HG03175 (cell line): ENCODE results near the gene TM2D1.
"Not testable (repeated sequence)": the region's sequence is repeated elsewhere in the genome, so short reads cannot be mapped to it uniquely, and the experiment has no call there.

Experiments used
- ATAC-seq: cut with Tn5 transposase; IDR thresholded peaks from one replicate; pipeline ENCODE4 v1.9.1; 2021; ENCODE audit warnings: mild to moderate bottlenecking, moderate library complexity; ENCODE audit not compliant: unreplicated experiment

The TM2D1 gene

GRCh38 chr1:61724813-61725694 lies at the start of gene TM2D1:
TSS of gene TM2D1 (minus strand) at chr1:61725141. CDS start at chr1:61725120, 21 bp downstream.
- ATAC-seq: peak; percentile 99

- no peak for ATAC-seq
Observed at GRCh38 chr1:61770131-61770530, 45.2 kb upstream of the TM2D1 start.

GRCh38 chr1:61757950-61758349 lies 33.0 kb upstream of the TM2D1 start:
- ATAC-seq: no peak

- no peak for ATAC-seq
Observed at GRCh38 chr1:61756773-61757172, 31.8 kb upstream of the TM2D1 start.

GRCh38 chr1:61754545-61754944 lies 29.6 kb upstream of the TM2D1 start:
- no peak for ATAC-seq

- ATAC-seq: no peak
Observed at GRCh38 chr1:61753998-61754508, 29.1 kb upstream of the TM2D1 start.

GRCh38 chr1:61752921-61753389 lies 28.0 kb upstream of the TM2D1 start:
- no peak for ATAC-seq

GRCh38 chr1:61749574-61749973 lies 24.6 kb upstream of the TM2D1 start:
- no peak for ATAC-seq

- ATAC-seq: no peak
Observed at GRCh38 chr1:61748566-61748965, 23.6 kb upstream of the TM2D1 start.

GRCh38 chr1:61746813-61747212 lies 21.9 kb upstream of the TM2D1 start:
- no peak for ATAC-seq

GRCh38 chr1:61743716-61744580 lies 19.0 kb upstream of the TM2D1 start:
- no peak for ATAC-seq

GRCh38 chr1:61743431-61743705 lies 18.4 kb upstream of the TM2D1 start:
- no peak for ATAC-seq

GRCh38 chr1:61742620-61743430 lies 17.9 kb upstream of the TM2D1 start:
- ATAC-seq: peak; percentile 62

GRCh38 chr1:61741711-61742619 lies 17.0 kb upstream of the TM2D1 start, which contains the start of gene PATJ:
TSS of gene PATJ (plus strand) at chr1:61742480. CDS start at chr1:61762893, 20,413 bp downstream.
- ATAC-seq: peak; percentile 84

- ATAC-seq: no peak
Observed at GRCh38 chr1:61740751-61741700, 16.1 kb upstream of the TM2D1 start.

GRCh38 chr1:61732726-61733125 lies 7.8 kb upstream of the TM2D1 start:
- ATAC-seq: no peak

GRCh38 chr1:61730679-61731078 lies 5.7 kb upstream of the TM2D1 start:
- ATAC-seq: not testable (repeated sequence)

- ATAC-seq: no peak
Observed at GRCh38 chr1:61727544-61727943, 2.6 kb upstream of the TM2D1 start.

- no peak for ATAC-seq
Observed at GRCh38 chr1:61724506-61724812, 482 bp downstream of the TM2D1 start.
